Measurements from ENCODE around the gene NMRK2.

The NMRK2 gene

GRCh38 chr19:3899531-3900294, 33.2 kb upstream of the NMRK2 start:
- H3K9ac ChIP-seq (ENCODE audit: low read depth, low read length, poor library complexity, severe bottlenecking) = no peak overlapping the region
- no peaks in the 10 kb centered on the region for H3K9me2 ChIP-seq (replicated peaks; ENCODE audit: low read depth, low read length)
- H3K4me1 ChIP-seq (ENCODE audit: insufficient read depth, low read length, poor library complexity, severe bottlenecking) = no peaks in the 10 kb centered on the region
- H4K20me1 ChIP-seq (ENCODE audit: insufficient read depth, low read length, poor library complexity, severe bottlenecking) = no peaks in the 10 kb centered on the region
- peaks cover 3% of the 10 kb centered on the region; the same call in 1 of the 2 replicates for H3K9me3 ChIP-seq (ENCODE audit: insufficient read depth, low read depth, low read length)
- no peaks in the 10 kb centered on the region for H3K27me3 ChIP-seq (ENCODE audit: insufficient read depth, low read length, poor library complexity, severe bottlenecking)
- no peaks in the 10 kb centered on the region for H3F3A ChIP-seq (ENCODE audit: low read depth)
- no peak for TF ChIP-seq CTCF (conservative IDR thresholded peaks at IDR 0.05; ENCODE audit: low read length)
- no peak for TF ChIP-seq EZH2phosphoT487 (IDR thresholded peaks at IDR 0.05; ENCODE audit: borderline replicate concordance)
- H3K4me3 ChIP-seq (ENCODE audit: low read length, poor library complexity, severe bottlenecking) = no peak overlapping the region
- H3K79me2 ChIP-seq (ENCODE audit: insufficient read depth, low read length) = no peaks in the 10 kb centered on the region
- no peak overlapping the region for H3K4me2 ChIP-seq (ENCODE audit: low read depth, low read length, poor library complexity, severe bottlenecking)
- no peak overlapping the region for H2AFZ ChIP-seq (ENCODE audit: low read length)
- no peaks in the 10 kb centered on the region for H3K36me3 ChIP-seq (ENCODE audit: insufficient read depth, low read length)

- Histone ChIP-seq H3F3A (ENCODE audit: low read depth) (no peaks in the 10 kb centered on the region), H3K27me3 (ENCODE audit: insufficient read depth, low read length, poor library complexity, severe bottlenecking) (no peaks in the 10 kb centered on the region), H2AFZ (ENCODE audit: low read length) (no peak overlapping the region), H3K79me2 (ENCODE audit: insufficient read depth, low read length) (no peaks in the 10 kb centered on the region), H3K9me3 (ENCODE audit: insufficient read depth, low read depth, low read length) (peaks cover 3% of the 10 kb centered on the region; the same call in 1 of the 2 replicates), H3K9me2 (replicated peaks; ENCODE audit: low read depth, low read length) (no peaks in the 10 kb centered on the region), H4K20me1 (ENCODE audit: insufficient read depth, low read length, poor library complexity, severe bottlenecking) (no peaks in the 10 kb centered on the region), H3K4me1 (ENCODE audit: insufficient read depth, low read length, poor library complexity, severe bottlenecking) (no peaks in the 10 kb centered on the region), H3K36me3 (ENCODE audit: insufficient read depth, low read length) (no peaks in the 10 kb centered on the region), H3K4me2 (ENCODE audit: low read depth, low read length, poor library complexity, severe bottlenecking) (no peak overlapping the region), H3K9ac (ENCODE audit: low read depth, low read length, poor library complexity, severe bottlenecking) (no peak overlapping the region), H3K4me3 (ENCODE audit: low read length, poor library complexity, severe bottlenecking) (no peak overlapping the region)
- TF ChIP-seq EZH2phosphoT487 (IDR thresholded peaks at IDR 0.05; ENCODE audit: borderline replicate concordance) = no peak
- no peak for TF ChIP-seq CTCF (conservative IDR thresholded peaks at IDR 0.05; ENCODE audit: low read length)
Measured at GRCh38 chr19:3902317-3902973, 30.4 kb upstream of the NMRK2 start.

DNA sequence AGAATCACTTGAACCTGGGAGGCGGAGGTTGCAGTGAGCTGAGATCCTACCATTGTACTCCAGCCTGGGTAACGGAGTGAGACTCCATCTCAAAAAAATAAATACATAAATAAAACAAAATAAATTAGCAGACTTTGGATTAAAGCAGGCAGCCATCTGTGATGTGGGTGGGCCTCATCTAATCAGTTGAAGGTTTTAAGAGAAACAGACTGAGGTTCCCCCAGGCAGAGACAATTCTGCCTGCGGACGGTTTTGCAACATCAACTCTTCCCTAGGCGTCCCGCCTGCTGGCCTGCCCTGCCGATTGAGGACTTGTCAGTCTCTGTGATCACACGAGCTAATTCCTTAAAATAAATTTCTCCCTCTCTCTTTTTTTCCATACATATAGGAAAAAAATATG, 28.6 kb upstream of the NMRK2 start:
- Histone ChIP-seq H3K36me3 (ENCODE audit: insufficient read depth, low read length) (no peaks in the 10 kb centered on the region), H2AFZ (ENCODE audit: low read length) (no peak overlapping the region), H3K4me2 (ENCODE audit: low read depth, low read length, poor library complexity, severe bottlenecking) (no peak overlapping the region), H3K9ac (ENCODE audit: low read depth, low read length, poor library complexity, severe bottlenecking) (no peak overlapping the region), H3K27me3 (ENCODE audit: insufficient read depth, low read length, poor library complexity, severe bottlenecking) (no peaks in the 10 kb centered on the region), H3K9me3 (ENCODE audit: insufficient read depth, low read depth, low read length) (no peaks in the 10 kb centered on the region), H3K4me1 (ENCODE audit: insufficient read depth, low read length, poor library complexity, severe bottlenecking) (no peaks in the 10 kb centered on the region), H4K20me1 (ENCODE audit: insufficient read depth, low read length, poor library complexity, severe bottlenecking) (no peaks in the 10 kb centered on the region), H3F3A (ENCODE audit: low read depth) (no peaks in the 10 kb centered on the region), H3K9me2 (replicated peaks; ENCODE audit: low read depth, low read length) (no peaks in the 10 kb centered on the region), H3K4me3 (ENCODE audit: low read length, poor library complexity, severe bottlenecking) (no peak overlapping the region), H3K79me2 (ENCODE audit: insufficient read depth, low read length) (no peaks in the 10 kb centered on the region)
- TF ChIP-seq CTCF (conservative IDR thresholded peaks at IDR 0.05; ENCODE audit: low read length) = no peak
- no peak for TF ChIP-seq EZH2phosphoT487 (IDR thresholded peaks at IDR 0.05; ENCODE audit: borderline replicate concordance)

All from Loucy (cell line).